ENCODE results near the gene NCBP3. TPM values are rescaled to one million over a fixed set of nuclear protein-coding genes. Genes with fewer than 3 reads are reported as not detected.

The NCBP3 gene
- polyA plus RNA-seq, 1 experiment: 9.7 TPM

DNA sequence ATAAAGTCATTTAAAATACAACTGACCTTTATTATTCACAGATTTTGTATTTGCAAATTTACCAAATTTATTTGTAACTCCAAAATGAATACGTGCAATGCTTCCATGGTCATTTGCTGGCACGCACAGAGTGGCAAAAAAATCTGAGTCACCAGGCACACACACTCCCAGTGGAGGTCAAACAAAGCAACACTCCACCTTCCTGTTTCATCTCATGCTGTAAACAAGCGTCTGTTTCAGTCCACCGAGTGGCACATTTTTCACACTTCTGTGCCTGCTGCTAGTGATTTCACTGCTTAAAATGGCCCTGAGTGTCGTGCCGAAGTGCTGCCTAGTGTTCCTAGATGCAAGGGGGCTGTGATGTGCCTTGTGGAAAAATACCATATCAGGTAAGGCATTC, 27.3 kb downstream of the NCBP3 start:
- DNase-seq (ENCODE audit: low read depth): no peak
- Histone ChIP-seq H3K4me3 (ENCODE audit: low read depth, low read length) (no peak overlapping the region), H3K27me3 (ENCODE audit: control insufficient read depth, insufficient read depth, low read length) (no peaks in the 10 kb centered on the region), H3K36me3 (ENCODE audit: control insufficient read depth, insufficient read depth, low read length) (peaks cover 15% of the 10 kb centered on the region)
- ChIA-PET CTCF (interaction anchor here (1.4 kb wide), 1 partner anchor 84 kb away, joined by 3 read pairs; no protein-coding TSS in a partner anchor), POLR2A (no interaction called here)
- TF ChIP-seq, protein P1, sequence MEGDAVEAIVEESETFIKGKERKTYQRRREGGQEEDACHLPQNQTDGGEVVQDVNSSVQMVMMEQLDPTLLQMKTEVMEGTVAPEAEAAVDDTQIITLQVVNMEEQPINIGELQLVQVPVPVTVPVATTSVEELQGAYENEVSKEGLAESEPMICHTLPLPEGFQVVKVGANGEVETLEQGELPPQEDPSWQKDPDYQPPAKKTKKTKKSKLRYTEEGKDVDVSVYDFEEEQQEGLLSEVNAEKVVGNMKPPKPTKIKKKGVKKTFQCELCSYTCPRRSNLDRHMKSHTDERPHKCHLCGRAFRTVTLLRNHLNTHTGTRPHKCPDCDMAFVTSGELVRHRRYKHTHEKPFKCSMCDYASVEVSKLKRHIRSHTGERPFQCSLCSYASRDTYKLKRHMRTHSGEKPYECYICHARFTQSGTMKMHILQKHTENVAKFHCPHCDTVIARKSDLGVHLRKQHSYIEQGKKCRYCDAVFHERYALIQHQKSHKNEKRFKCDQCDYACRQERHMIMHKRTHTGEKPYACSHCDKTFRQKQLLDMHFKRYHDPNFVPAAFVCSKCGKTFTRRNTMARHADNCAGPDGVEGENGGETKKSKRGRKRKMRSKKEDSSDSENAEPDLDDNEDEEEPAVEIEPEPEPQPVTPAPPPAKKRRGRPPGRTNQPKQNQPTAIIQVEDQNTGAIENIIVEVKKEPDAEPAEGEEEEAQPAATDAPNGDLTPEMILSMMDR (IDR thresholded peaks at IDR 0.05; ENCODE audit: insufficient read depth, low read depth, low read length): no peak

DNA sequence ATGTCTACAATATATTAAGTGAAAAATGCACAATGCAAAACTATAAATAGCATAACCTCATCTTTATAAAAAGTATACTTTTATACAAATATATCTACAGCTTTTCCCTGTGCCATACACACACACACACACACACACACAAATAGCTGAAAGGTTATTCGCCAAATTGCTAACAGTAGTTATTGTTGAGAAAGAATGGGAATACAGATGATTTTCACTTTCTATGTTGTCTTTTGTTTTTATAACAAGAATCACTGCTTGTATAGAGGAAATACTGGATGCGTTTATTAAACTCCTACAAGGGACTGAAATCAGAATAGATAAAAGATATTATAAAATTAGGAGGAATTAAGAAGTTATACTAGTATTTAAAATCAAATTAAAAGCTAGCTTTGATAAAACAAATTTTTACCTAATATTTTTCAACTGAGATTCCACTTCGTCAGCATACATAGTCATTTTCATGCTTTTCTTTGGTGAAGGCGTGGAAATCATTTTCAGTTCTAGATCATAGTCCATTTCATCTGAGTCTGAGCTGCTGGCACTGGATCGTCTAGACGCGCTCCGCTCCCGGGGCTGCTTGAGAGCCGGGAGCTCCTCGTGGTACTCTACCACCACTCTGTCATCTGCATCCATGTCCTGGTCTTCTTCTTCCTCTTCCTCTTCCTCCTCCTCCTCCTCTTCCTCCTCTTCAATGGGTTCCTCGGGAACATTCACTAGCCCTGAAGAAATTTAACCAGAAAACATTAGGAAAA, 28.0 kb downstream of the NCBP3 start:
- ChIA-PET CTCF (interaction anchor here (0.6 to 3.1 kb wide), 7 partner anchors 9 to 83 kb away, joined by 3 to 15 read pairs (median 3); no protein-coding TSS in a partner anchor), POLR2A (no interaction called here)
- DNase-seq (ENCODE audit: low read depth): no peak
- H3K36me3 ChIP-seq (ENCODE audit: control insufficient read depth, insufficient read depth, low read length): peaks cover 19% of the 10 kb centered on the region
- TF ChIP-seq, protein P1 (IDR thresholded peaks at IDR 0.05; ENCODE audit: insufficient read depth, low read depth, low read length): no peak
- no peaks in the 10 kb centered on the region for H3K27me3 ChIP-seq (ENCODE audit: control insufficient read depth, insufficient read depth, low read length)
- H3K4me3 ChIP-seq (ENCODE audit: low read depth, low read length): no peak overlapping the region

GRCh38 chr17:3815925-3816324, 30.1 kb downstream of the NCBP3 start:
- Histone ChIP-seq H3K36me3 (ENCODE audit: control insufficient read depth, insufficient read depth, low read length) (peaks cover 26% of the 10 kb centered on the region), H3K27me3 (ENCODE audit: control insufficient read depth, insufficient read depth, low read length) (no peaks in the 10 kb centered on the region), H3K4me3 (ENCODE audit: low read depth, low read length) (no peak overlapping the region)
- TF ChIP-seq, protein P1 (IDR thresholded peaks at IDR 0.05; ENCODE audit: insufficient read depth, low read depth, low read length): no peak
- POLR2A ChIA-PET: no interaction called here
- CTCF ChIA-PET: interaction anchor here (1.8 to 3.1 kb wide), 2 partner anchors 78 to 82 kb away, joined by 4 to 15 read pairs; no protein-coding TSS in a partner anchor
- DNase-seq (ENCODE audit: low read depth): no peak

DNA sequence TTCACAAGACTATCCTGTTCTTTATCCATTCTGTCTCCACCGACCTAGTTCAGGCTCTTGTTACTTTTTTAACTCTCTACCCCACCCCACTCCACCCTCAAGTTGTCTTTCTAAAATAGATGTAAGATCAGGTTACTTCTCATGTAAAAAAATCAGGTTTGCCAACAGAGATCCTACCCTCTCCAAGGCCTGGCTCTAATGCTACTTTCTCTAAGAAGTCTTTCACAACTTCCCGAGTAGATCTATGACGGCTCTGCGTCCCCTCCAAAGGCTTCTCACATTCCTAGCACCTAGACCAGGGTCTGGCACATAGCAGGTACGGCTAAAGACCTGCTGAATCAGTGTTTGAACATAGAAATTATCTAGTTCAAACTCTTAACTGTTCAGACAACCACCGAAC, 30.9 kb downstream of the NCBP3 start:
- CTCF ChIA-PET: interaction anchor here (1.8 to 8.7 kb wide), 2 partner anchors 78 to 81 kb away, joined by 4 to 56 read pairs; no protein-coding TSS in a partner anchor
- peaks cover 29% of the 10 kb centered on the region for H3K36me3 ChIP-seq (ENCODE audit: control insufficient read depth, insufficient read depth, low read length)
- H3K27me3 ChIP-seq (ENCODE audit: control insufficient read depth, insufficient read depth, low read length): no peaks in the 10 kb centered on the region
- POLR2A ChIA-PET: no interaction called here
- no peak for DNase-seq (ENCODE audit: low read depth)
- TF ChIP-seq, protein P1 (IDR thresholded peaks at IDR 0.05; ENCODE audit: insufficient read depth, low read depth, low read length): no peak
- H3K4me3 ChIP-seq (ENCODE audit: low read depth, low read length): no peak overlapping the region

DNA sequence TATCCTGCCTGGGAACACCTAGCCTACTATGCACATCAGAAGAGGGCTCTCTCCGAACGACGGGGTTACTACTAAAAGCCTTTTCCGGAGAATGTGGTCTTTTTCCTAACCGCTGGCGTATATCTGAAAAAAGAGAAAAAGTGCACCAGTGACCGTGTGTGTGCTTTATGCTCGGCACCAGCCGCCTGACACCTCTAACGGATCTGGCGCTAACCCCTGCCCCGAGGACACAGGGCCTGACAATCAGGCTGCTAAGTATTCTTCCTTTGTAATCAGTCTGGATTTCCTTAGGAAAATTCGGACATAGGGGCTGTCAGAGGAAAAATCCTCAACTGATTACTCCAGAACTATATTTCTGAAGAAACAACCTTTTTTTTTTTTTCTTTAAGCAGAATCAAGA, 31.7 kb downstream of the NCBP3 start:
- DNase-seq (ENCODE audit: low read depth): no peak
- ChIA-PET CTCF (interaction anchor here (1.8 to 8.7 kb wide), 2 partner anchors 77 to 80 kb away, joined by 4 to 56 read pairs; no protein-coding TSS in a partner anchor), POLR2A (no interaction called here)
- TF ChIP-seq, protein P1 (IDR thresholded peaks at IDR 0.05; ENCODE audit: insufficient read depth, low read depth, low read length): no peak
- Histone ChIP-seq H3K4me3 (ENCODE audit: low read depth, low read length) (no peak overlapping the region), H3K27me3 (ENCODE audit: control insufficient read depth, insufficient read depth, low read length) (no peaks in the 10 kb centered on the region), H3K36me3 (ENCODE audit: control insufficient read depth, insufficient read depth, low read length) (peaks cover 30% of the 10 kb centered on the region)
